AG09309 (cell line): ENCODE measurements around the gene SCG5.
A peak's percentile ranks its signal among the peaks of the same experiment; 100 is the strongest.

ENCODE experiments used
- DNase-seq: peaks from one replicate; pipeline ENCODE4 v3.0.0-alpha.2; 2010; ENCODE audit warnings: low read depth
- H3K4me3 ChIP-seq: 2 replicates; pipeline ENCODE4 v1.5.1; 2011; ENCODE audit warnings: mild to moderate bottlenecking, low read depth, low read length, moderate library complexity; ENCODE audit not compliant: control insufficient read depth
- TF ChIP-seq, protein P1 (sequence below): IDR thresholded peaks from 2 replicates; pipeline ENCODE4 v1.5.1; 2011; ENCODE audit warnings: mild to moderate bottlenecking, low read depth, low read length, inconsistent platforms; ENCODE audit not compliant: insufficient read depth, control insufficient read depth; ENCODE audit errors: missing control alignments

SCG5 gene

DNA sequence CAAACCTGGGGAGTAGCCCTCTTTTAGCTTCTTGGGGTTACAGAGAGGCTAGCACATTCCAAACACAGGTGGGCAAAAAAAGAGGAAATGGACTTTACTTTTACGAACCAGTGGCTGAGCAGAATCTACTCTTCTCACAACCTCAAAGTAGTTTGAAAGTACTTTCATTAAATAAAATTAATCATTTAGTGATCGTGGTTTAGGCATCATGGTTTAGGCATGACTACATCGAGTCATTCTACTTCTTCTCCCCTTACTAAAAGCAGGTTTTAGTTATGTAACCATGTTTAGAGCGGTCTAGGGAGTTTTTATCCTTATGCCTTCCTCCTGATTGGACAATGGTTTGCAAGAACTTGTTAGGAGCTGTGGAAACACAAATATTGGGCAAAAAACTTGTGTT is 73.8 kb downstream of the SCG5 start:
- no peak for DNase-seq
- no peak overlapping the region for H3K4me3 ChIP-seq
- TF ChIP-seq, protein P1, sequence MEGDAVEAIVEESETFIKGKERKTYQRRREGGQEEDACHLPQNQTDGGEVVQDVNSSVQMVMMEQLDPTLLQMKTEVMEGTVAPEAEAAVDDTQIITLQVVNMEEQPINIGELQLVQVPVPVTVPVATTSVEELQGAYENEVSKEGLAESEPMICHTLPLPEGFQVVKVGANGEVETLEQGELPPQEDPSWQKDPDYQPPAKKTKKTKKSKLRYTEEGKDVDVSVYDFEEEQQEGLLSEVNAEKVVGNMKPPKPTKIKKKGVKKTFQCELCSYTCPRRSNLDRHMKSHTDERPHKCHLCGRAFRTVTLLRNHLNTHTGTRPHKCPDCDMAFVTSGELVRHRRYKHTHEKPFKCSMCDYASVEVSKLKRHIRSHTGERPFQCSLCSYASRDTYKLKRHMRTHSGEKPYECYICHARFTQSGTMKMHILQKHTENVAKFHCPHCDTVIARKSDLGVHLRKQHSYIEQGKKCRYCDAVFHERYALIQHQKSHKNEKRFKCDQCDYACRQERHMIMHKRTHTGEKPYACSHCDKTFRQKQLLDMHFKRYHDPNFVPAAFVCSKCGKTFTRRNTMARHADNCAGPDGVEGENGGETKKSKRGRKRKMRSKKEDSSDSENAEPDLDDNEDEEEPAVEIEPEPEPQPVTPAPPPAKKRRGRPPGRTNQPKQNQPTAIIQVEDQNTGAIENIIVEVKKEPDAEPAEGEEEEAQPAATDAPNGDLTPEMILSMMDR, result no peak

DNA sequence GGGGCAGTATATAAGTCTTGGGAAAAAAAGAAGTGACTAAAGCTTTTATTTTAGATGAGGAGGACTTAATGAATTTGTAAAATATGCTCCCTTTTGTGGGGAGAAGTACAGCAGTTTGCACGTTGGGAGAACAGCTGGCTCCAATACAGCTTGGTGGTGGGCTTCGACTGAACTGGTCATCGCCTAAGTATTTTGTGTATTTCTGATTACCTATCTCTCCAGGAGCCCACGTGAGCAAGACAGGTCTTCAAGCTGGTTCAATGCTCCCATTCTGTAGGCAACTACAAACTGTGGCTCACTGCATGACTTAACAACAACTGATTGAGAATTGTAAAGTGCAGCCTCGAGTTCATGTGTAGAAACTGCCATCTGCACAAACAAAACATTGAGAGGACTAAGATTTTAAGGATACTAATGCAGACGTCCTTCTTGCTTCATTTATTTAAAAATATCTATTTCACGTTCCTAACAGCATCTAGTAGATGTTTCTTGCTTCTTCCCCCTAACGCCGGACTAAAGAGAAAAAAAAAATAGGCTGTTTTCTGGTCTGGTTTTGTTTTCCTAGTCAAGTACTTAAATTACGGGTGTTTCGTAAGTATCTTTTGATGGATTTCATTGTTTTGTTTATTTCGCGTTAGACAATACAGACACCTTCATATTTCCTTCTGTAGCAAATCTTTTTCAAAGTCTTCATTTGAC is 74.9 kb downstream of the SCG5 start:
- TF ChIP-seq, protein P1, result no peak
- DNase-seq, result no peak
- no peak overlapping the region for H3K4me3 ChIP-seq

DNA sequence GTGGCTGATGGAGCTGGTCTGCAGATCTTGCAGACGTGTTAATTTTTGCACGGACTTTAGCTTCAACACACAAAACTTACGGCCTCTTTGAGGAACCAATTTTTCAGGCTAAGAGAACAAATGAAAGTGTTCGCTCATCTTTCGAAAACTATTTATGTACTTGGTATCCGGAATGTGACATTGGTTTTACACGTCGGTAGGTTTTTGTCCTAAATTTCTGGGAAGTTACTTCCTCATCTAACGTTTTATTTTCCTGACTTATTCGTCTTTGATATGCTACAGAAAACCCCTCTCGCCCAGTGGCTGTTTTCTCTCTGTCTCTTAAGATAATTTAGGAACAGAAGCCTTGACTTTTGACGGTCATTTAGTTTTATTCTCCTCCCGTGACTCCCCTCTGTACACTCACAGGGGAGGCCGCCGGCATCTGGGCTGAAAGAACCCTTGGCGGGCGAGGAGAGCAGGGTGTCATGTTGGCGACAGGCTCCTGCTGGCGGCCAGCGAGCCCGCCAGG is 75.5 kb downstream of the SCG5 start:
- H3K4me3 ChIP-seq, result peak overlapping the region; percentile 49
- DNase-seq, result no peak
- TF ChIP-seq, protein P1, result no peak

GRCh38 chr15:32717426-32718226 is 76.1 kb downstream of the SCG5 start, which contains the start of gene GREM1:
Gene GREM1, plus strand, starts transcription at chr15:32718004. Its CDS starts 12,687 bp downstream, at chr15:32730691.
- TF ChIP-seq, protein P1, result no peak
- H3K4me3 ChIP-seq, result peak within 1 kb of the TSS; percentile 83
- DNase-seq, result no peak

- H3K4me3 ChIP-seq, result peak overlapping the region; percentile 83
- DNase-seq, result no peak
- TF ChIP-seq, protein P1, result no peak
Measured at GRCh38 chr15:32718227-32718820, 76.8 kb downstream of the SCG5 start.
